HFF-Myc (cell line): ENCODE measurements around the gene LSP1.
"Not testable (repeated sequence)": the region's sequence is repeated elsewhere in the genome, so short reads cannot be mapped to it uniquely, and the experiment has no call there.

Source experiments
- DNase-seq: peaks from one replicate; pipeline ENCODE4 v3.0.0-alpha.2; 2011; ENCODE audit warnings: low read depth; ENCODE audit errors: extremely low read depth
- H3K4me3 ChIP-seq: replicated peaks from 2 replicates; pipeline ENCODE4 v1.5.1; 2011; ENCODE audit warnings: low read depth, mild to moderate bottlenecking, control low read depth, low read length
- TF ChIP-seq, protein P1 (sequence below): IDR thresholded peaks from 2 replicates; pipeline ENCODE4 v1.5.1; 2012; ENCODE audit warnings: mild to moderate bottlenecking, low read depth, low read length, control low read depth; ENCODE audit errors: missing control alignments

LSP1 gene

DNA sequence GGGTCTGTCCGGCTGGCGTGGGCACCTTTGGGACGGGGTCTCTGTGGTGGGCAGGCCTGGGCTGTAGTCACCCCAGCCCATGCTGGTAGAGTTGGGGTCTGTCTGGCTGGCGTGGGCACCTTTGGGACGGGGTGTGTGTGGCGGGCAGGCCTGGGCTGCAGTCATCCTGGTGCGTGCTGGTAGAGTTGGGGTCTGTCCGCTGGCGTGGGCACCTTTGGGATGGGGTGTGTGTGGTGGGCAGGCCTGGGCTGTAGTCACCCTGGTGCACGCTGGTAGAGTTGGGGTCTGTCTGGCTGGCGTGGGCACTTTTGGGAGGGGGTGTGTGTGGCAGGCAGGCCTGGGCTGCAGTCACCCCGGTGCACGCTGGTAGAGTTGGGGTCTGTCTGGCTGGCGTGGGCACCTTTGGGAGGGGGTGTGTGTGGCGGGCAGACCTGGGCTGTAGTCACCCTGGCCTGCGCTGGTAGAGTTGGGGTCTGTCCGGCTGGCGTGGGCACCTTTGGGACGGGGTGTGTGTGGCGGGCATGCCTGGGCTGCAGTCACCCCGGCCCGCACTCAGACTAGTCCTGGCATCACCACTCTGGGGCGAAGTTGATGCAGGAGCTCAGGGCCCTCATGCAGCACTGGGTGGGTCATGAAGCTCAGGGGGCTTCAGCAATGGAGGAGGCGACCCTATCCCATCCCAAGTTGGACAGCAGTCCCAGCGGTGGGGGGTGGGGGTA, 19.5 kb downstream of the LSP1 start:
- TF ChIP-seq, protein P1, sequence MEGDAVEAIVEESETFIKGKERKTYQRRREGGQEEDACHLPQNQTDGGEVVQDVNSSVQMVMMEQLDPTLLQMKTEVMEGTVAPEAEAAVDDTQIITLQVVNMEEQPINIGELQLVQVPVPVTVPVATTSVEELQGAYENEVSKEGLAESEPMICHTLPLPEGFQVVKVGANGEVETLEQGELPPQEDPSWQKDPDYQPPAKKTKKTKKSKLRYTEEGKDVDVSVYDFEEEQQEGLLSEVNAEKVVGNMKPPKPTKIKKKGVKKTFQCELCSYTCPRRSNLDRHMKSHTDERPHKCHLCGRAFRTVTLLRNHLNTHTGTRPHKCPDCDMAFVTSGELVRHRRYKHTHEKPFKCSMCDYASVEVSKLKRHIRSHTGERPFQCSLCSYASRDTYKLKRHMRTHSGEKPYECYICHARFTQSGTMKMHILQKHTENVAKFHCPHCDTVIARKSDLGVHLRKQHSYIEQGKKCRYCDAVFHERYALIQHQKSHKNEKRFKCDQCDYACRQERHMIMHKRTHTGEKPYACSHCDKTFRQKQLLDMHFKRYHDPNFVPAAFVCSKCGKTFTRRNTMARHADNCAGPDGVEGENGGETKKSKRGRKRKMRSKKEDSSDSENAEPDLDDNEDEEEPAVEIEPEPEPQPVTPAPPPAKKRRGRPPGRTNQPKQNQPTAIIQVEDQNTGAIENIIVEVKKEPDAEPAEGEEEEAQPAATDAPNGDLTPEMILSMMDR, result no peak
- no peak for DNase-seq
- H3K4me3 ChIP-seq, result no peak overlapping the region

DNA sequence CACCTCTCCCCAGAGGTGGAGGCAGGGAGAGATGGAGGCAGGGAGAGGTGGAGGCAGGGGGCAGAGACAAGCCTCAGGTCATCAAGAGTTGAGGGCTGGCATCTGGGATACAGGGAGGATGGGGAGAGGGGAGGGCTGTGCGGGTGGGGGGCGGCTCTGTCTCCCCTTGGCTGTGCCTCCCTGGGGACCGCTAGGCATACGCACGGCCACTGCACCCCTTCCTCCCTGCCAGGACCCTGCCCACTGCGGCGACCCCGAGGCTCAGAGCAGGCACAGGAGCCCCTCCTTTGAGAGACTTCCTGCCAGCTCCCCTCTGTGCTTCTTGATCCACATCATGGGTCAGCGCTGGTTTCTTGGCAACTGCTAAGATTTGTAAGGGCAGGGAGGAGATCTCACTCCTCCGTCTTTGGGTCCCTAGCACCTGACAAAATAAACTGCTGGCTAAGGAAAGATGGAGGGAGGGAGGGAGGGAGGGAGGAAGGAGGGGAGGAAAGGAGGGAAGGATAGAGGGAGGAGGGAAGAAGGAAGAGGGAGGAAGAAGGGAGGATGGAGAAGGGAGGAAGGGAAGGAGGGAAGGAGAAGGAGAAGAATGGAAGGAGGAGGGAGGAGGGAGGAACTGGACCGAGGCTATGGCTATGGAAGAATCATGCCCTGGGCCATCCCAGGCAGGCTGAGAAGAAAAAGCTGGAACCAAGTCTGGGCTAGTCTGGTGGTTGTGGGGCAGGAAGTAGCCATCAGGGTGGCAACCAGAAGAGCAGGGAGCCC, 20.3 kb downstream of the LSP1 start:
- TF ChIP-seq, protein P1, result no peak
- H3K4me3 ChIP-seq, result no peak overlapping the region
- no peak for DNase-seq

DNA sequence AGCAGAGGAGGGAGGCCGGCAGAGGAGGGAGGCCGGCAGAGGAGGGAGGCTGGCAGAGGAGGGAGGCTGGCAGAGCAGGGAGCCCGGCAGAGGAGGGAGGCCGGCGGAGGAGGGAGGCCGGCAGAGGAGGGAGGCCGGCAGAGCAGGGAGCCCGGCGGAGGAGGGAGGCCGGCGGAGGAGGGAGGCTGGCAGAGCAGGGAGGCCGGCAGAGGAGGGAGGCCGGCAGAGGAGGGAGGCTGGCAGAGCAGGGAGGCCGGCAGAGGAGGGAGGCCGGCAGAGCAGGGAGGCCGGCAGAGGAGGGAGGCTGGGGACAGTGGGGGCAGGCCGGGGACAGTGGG, 20.9 kb downstream of the LSP1 start:
- H3K4me3 ChIP-seq, DNase-seq: not testable (repeated sequence)

DNA sequence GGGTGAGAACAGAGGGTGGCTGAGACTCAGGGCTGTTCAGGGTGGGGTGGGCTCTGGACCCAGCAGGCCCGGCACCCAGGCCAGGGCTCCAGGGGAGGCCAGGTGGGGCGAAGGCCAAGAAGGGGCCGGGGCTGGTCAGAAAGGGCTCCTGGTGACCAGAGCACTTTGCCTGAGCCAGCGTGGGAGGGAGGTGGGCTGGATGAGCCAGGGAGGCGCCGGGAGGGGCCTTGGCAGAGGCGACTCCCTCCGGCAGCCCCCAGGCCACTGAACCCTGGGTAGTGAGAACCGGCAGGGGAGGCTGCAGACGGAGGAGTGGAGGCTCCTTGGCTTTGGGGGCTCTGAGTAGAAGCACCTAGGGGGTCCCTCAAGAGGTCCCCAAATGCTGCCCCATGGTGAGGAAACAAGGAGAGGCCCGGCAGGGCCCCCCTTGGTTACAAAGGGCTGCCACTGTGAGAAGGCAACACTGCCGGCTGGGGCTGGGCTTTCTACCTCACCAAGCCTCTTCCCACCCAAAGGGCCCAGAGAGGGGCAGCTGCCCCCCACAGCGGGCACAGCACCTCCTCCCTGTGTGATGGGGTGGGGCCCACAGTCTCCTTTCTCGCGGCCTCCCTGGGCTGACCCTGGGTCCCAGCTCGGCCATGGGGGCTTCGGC, 21.7 kb downstream of the LSP1 start:
- not testable (repeated sequence) for H3K4me3 ChIP-seq, DNase-seq

DNA sequence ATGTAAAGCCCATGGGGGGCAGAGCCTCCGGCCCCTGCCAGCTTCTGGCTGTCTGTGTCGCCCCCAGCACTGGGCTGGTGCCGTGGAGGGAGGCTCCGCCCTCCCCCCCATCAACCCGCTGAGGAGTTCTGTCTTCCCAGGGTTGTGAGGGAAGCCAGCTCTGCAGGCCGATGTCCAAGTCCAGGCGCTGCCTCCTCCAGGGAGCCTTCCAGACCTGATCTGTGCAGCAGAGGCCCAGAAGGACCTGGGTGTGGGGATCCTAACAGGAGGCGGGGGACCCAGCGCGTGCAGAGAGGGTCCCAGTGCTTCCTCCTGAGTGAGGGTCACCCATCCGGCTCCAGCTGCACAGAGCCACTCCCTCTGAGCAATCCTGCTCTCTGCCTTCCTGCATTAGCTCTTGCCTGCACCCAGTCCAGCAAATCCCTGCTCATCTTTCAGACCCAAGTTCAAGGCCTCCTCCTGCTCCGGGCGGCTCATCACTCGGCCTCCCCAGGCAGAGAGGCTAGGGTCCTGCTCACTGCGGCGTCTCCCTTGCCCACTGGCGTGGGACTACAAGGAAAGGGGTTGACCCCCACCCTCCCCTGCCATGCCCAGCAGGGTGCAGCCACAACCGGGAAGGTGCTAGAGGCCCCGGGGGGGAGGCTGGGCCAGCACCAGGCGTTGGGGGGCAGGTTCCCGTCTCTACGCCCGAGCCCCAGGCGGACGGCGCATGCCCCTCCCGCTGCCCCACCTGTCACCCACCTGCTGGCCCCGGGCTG, 22.4 kb downstream of the LSP1 start:
- no peak overlapping the region for H3K4me3 ChIP-seq
- TF ChIP-seq, protein P1, result no peak
- DNase-seq, result no peak

DNA sequence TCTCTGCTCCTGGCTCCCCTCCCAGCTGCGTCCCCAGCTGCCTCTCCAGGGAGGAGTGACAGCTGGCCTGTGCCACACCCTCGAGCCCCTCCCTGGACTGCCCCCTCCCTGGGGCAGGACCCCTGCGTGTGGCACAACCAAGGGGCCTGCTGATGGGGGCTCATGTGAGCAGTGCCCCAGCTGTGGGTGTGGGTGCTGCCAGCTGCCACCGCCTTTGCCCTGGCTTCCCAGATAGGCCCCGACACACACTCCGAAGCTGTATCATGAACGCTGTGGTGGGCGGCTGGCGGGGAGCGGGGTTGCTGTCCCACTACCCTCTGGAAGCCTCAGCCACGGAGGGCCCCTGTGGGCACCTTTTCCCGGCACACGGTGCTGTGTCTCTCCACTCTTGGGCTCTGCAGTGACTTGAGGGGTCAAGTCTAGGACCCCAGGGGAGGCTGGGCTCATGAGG, 23.0 kb downstream of the LSP1 start:
- H3K4me3 ChIP-seq, DNase-seq: not testable (repeated sequence)

DNA sequence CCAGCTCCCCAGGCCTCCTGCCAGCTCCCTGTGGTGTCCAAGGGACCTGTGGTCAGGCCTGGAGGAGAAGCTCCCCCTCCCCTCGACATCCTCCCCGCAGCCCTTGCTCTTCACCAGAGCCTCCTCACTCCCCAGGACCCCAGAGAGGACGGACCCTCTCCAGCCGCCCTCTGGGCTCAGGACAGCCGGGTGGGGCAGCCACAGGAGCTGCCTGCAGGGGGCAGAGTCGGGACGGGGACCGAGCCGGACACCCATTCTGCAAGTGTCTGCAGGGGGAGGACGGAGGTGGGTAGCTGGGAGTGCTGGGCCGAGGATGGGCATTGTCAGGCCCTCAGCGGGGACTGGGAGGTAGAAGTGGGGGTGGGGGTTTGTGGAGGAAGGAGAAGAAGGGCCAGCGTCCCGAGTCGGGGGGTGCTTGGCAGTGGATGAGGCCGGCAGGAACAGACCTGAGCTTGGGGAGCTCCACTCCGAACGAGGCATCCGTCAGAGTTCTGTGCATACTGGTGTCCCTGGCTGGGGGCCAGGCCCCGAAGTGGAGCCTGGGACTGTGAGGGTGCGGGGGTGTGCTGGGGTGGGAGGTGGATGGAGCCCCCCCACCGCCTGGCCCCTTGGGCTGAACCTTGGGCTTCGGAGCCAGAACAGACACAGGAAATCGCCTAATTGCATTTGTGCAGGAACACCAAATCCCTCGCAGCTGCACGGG, 23.6 kb downstream of the LSP1 start:
- TF ChIP-seq, protein P1, result peak; percentile 82
- H3K4me3 ChIP-seq, result no peak overlapping the region
- DNase-seq, result no peak
